ENCODE measurements around the gene PCDHB1.

GRCh38 chr5:141039517-141039916 is 11.7 kb upstream of the PCDHB1 start:
- TF ChIP-seq EZH2phosphoT487 (IDR thresholded peaks at IDR 0.05; ENCODE audit: insufficient read depth, low read depth) (no peak), EZH2 (IDR thresholded peaks at IDR 0.05; ENCODE audit: insufficient read depth, poor library complexity, severe bottlenecking) (no peak)

Measured in GM23248 (cell line).